T47D (cell line): ENCODE measurements around the gene MCRIP1.

Source experiments
- DNase-seq, 2 experiments: peaks; one replicate each; pipeline versions ENCODE4 v3.0.0 to v3.0.0-alpha.2; 2011 to 2012; ENCODE audit warnings: low read depth in 1 of 2, low spot score in 1 of 2
- JUND ChIP-seq: IDR thresholded peaks from 2 replicates; pipeline ENCODE4 v1.6.1; 2012; ENCODE audit warnings: low read depth
- in situ Hi-C: cut with HindIII; loops from 2 replicates; pipeline ENCODE4 v1.10.0; 2016; ENCODE audit warnings: low sequenced_read_pairs, low pct_unique_long_range_greater_than_20kb

The MCRIP1 gene

GRCh38 chr17:81817758-81818147, 15.3 kb downstream of the MCRIP1 start:
- DNase-seq: no peak
- TF ChIP-seq JUND: no peak
- in situ Hi-C loops: no loop called here

- in situ Hi-C loops: no loop called here
- no peak for TF ChIP-seq JUND
- DNase-seq: no peak
These were observed 17.5 kb downstream of the MCRIP1 start for GRCh38 chr17:81815646-81815986.

- in situ Hi-C loops: no loop called here
- TF ChIP-seq JUND: no peak
- no peak for DNase-seq
These were observed 18.1 kb downstream of the MCRIP1 start for GRCh38 chr17:81814748-81815645.

GRCh38 chr17:81813861-81814683, 19.0 kb downstream of the MCRIP1 start:
- no peak for TF ChIP-seq JUND
- no peak for DNase-seq
- in situ Hi-C loops: no loop called here

GRCh38 chr17:81813371-81813684, 19.8 kb downstream of the MCRIP1 start:
- no peak for TF ChIP-seq JUND
- in situ Hi-C loops: no loop called here
- DNase-seq: no peak

- in situ Hi-C loops: no loop called here
- DNase-seq: no peak
- TF ChIP-seq JUND: no peak
These were observed 20.3 kb downstream of the MCRIP1 start for GRCh38 chr17:81812571-81813370.

- no peak for DNase-seq
- in situ Hi-C loops: no loop called here
- TF ChIP-seq JUND: no peak
These were observed 21.2 kb downstream of the MCRIP1 start for GRCh38 chr17:81811705-81812570.

- in situ Hi-C loops: no loop called here
- no peak for TF ChIP-seq JUND
- no peak for DNase-seq
These were observed 22.0 kb downstream of the MCRIP1 start for GRCh38 chr17:81810892-81811704.

GRCh38 chr17:81810476-81810875, 22.6 kb downstream of the MCRIP1 start:
- in situ Hi-C loops: no loop called here
- TF ChIP-seq JUND: no peak
- no peak for DNase-seq

GRCh38 chr17:81809556-81809998, 23.5 kb downstream of the MCRIP1 start:
- TF ChIP-seq JUND: no peak
- in situ Hi-C loops: no loop called here

GRCh38 chr17:81808778-81809555, 24.1 kb downstream of the MCRIP1 start:
- DNase-seq: no peak
- in situ Hi-C loops: no loop called here
- TF ChIP-seq JUND: no peak

More at GRCh38 chr17:81809556-81809998, 23.5 kb downstream of the MCRIP1 start:
- DNase-seq: no peak
